GM12891 (cell line): ENCODE measurements around the gene UBE2H.

Source experiments
- POLR2A ChIP-seq: IDR thresholded peaks from 2 replicates; pipeline ENCODE4 v1.6.1; 2011; ENCODE audit warnings: low read depth, low read length, control low read depth
- POLR2AphosphoS5 ChIP-seq: IDR thresholded peaks from 2 replicates; pipeline ENCODE4 v1.6.1; 2011; ENCODE audit warnings: low read depth, low read length, control low read depth

- no peak for TF ChIP-seq POLR2A
- no peak for TF ChIP-seq POLR2AphosphoS5
Observed at GRCh38 chr7:129882531-129882930, 70.2 kb downstream of the UBE2H start.
